Kidney (tissue), 14 donors: Measurements from ENCODE around the gene SOCS7. TPM values are rescaled to one million over a fixed set of nuclear protein-coding genes. Genes with fewer than 3 reads are reported as not detected.

Experiments used
- DNase-seq, 5 donors: peaks; one replicate each; pipeline ENCODE4 v3.0.0-alpha.2; 2013 to 2020
- FAIRE-seq: peaks from 2 replicates; lab custom pipeline; 2012; peaks lifted over from hg19 to GRCh38; lab: Jason Lieb, UNC
- H3K27ac ChIP-seq, 2 donors: one replicate each; pipeline ENCODE4 v1.7.0; 2013; ENCODE audit warnings: low read depth in 2 of 2, low read length in 2 of 2, inconsistent platforms in 1 of 2
- H3K27me3 ChIP-seq: one replicate; pipeline ENCODE4 v1.7.1; 2013; ENCODE audit warnings: low read length, inconsistent platforms; ENCODE audit not compliant: control insufficient read depth, insufficient read depth
- H3K36me3 ChIP-seq, 3 donors: one replicate each; pipeline versions ENCODE4 v1.7.0 to v1.7.1; 2013; ENCODE audit warnings: low read length in 3 of 3, control low read depth in 1 of 3, inconsistent platforms in 1 of 3; ENCODE audit not compliant: insufficient read depth in 3 of 3, control insufficient read depth in 2 of 3
- H3K4me1 ChIP-seq, 3 donors: one replicate each; pipeline versions ENCODE4 v1.7.0 to v1.7.1; 2013; ENCODE audit warnings: low read length in 3 of 3, inconsistent platforms in 1 of 3, low read depth in 1 of 3; ENCODE audit not compliant: control insufficient read depth in 2 of 3, insufficient read depth in 2 of 3
- H3K4me3 ChIP-seq, 3 donors: one replicate each; pipeline versions ENCODE4 v1.7.0 to v1.8.1; 2013; ENCODE audit warnings: low read length in 3 of 3, control low read depth in 1 of 3, inconsistent platforms in 1 of 3
- H3K9ac ChIP-seq, 3 donors: one replicate each; pipeline versions ENCODE4 v1.7.0 to v1.7.1; 2013; ENCODE audit warnings: low read length in 3 of 3, control low read depth in 1 of 3, inconsistent platforms in 1 of 3
- H3K9me3 ChIP-seq, 3 donors: one replicate each; pipeline versions ENCODE4 v1.7.0 to v1.7.1; 2013; ENCODE audit warnings: low read length in 3 of 3, control low read depth in 1 of 3, inconsistent platforms in 1 of 3; ENCODE audit not compliant: control insufficient read depth in 2 of 3, insufficient read depth in 1 of 3
- intact Hi-C: fragments of 100-400 bp; cut with DNase I; formaldehyde crosslinking; loops from one replicate; pipeline ENCODE4 v1.11.1; 2022
- polyA plus RNA-seq: library from polyadenylated mRNA; stranded (reverse); fragments of 350-450 nt; fragmentation: Illumina TruSeq; extraction: RNeasy Lipid Tissue Mini Kit (QIAGEN cat#74804); gene quantifications from one replicate; pipeline ENCODE4 v1.2.3, GENCODE V29; 2014; ENCODE audit warnings: low read depth, low replicate concordance; ENCODE audit not compliant: insufficient read depth
- total RNA-seq: library from RNA; stranded (reverse); fragmentation: NEBNext Ultra II Directional; extraction: Animal tissue kit (Norgen Biotek cat#: 25700); gene quantifications from one replicate; pipeline ENCODE4 v1.2.1, GENCODE V29; 2021
- TF ChIP-seq, protein P1 (sequence below): IDR thresholded peaks from 3 replicates; pipeline ENCODE4 v1.5.1; 2012; ENCODE audit warnings: mild to moderate bottlenecking, moderate library complexity, borderline replicate concordance; ENCODE audit not compliant: insufficient read depth; ENCODE audit errors: extremely low read depth
- donor health status: control.
- donor health status: control.
- donor health status: control.
- donor health status: control.
- donor health status: control.
- donor health status: DM: yes; HTN: yes; CAD: no.
- donor health status: Normal renal cell carcinoma (clear cell type).

Gene SOCS7
- total and polyA plus RNA-seq, 2 donors from 2014 or later: 2.7 to 18.7 TPM

DNA sequence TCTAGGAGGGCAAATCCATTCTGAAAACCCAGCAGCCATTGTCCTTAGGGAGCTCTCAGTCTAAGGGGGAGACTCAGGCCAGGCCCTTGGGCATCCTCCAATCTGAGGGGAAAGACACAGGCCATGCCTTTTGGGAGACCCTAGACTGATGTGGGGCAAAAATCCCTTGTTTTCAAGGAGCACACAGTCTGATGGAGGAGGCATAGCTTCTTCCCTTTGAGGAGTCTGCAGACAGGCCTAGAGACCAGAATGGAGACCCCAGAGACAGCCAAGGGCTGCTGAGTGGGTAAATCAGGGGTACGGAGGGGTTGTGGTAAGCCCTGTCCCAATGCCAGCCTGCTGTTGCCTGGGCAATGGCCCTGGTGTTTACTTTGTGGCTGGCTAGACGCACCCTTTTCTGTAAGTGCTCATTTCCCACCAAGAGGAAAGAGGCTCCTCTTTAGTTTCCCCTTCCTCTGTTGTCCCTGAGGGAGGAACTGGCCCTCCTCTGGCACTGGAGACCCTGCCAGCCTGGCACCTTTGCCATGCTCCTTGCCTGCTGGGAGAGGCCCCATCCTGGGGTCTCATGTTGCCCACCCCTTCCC is 96.0 kb downstream of the SOCS7 start:
- H3K36me3 ChIP-seq: no peaks in the 10 kb centered on the region
- FAIRE-seq: no peak
- intact Hi-C loops: no loop called here
- no peak for DNase-seq
- no peak overlapping the region for H3K4me3 ChIP-seq
- no peaks in the 10 kb centered on the region for H3K27me3 ChIP-seq
- H3K9ac ChIP-seq: no peak overlapping the region
- TF ChIP-seq, protein P1, sequence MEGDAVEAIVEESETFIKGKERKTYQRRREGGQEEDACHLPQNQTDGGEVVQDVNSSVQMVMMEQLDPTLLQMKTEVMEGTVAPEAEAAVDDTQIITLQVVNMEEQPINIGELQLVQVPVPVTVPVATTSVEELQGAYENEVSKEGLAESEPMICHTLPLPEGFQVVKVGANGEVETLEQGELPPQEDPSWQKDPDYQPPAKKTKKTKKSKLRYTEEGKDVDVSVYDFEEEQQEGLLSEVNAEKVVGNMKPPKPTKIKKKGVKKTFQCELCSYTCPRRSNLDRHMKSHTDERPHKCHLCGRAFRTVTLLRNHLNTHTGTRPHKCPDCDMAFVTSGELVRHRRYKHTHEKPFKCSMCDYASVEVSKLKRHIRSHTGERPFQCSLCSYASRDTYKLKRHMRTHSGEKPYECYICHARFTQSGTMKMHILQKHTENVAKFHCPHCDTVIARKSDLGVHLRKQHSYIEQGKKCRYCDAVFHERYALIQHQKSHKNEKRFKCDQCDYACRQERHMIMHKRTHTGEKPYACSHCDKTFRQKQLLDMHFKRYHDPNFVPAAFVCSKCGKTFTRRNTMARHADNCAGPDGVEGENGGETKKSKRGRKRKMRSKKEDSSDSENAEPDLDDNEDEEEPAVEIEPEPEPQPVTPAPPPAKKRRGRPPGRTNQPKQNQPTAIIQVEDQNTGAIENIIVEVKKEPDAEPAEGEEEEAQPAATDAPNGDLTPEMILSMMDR: no peak
- peak overlapping the region; percentile 5 to 69 for H3K27ac ChIP-seq
- H3K9me3 ChIP-seq: no peaks in the 10 kb centered on the region
- H3K4me1 ChIP-seq: peaks cover 0 to 23% (median 0%) of the 10 kb centered on the region in 3 donors

DNA sequence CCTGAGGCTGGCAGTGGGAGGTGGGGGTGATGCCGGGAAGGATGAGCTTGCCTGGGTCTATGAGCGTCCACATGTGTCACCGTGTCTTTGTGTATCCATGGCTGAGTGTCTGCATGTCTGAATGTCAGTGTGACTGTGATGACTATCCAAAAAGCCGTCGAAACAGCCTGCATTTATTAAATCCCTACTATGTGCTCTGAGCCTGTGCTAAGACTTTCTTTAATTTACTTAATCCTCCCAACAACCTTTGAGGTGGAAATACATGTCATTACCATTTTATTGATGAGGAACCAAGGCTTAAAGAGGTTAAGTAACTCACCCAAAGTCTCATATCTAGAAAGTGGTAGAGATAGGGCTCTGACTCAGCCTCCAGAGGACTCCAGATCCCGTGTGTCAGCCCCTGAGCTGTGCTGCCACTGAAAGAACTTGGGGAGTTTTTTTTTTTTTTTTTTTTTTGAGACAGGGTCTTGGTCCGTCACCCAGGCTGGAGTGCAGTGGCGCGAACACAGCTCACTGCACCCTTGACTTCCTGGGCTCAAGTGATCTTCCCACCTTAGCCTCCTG is 96.6 kb downstream of the SOCS7 start:
- peaks cover 0 to 29% (median 3%) of the 10 kb centered on the region in 3 donors for H3K4me1 ChIP-seq
- intact Hi-C loops: no loop called here
- FAIRE-seq: no peak
- no peaks in the 10 kb centered on the region for H3K36me3 ChIP-seq
- no peaks in the 10 kb centered on the region for H3K9me3 ChIP-seq
- no peaks in the 10 kb centered on the region for H3K27me3 ChIP-seq
- DNase-seq: no peak
- peak overlapping the region in 1 of 2 donors; percentile 69 for H3K27ac ChIP-seq
- H3K4me3 ChIP-seq: no peak overlapping the region
- TF ChIP-seq, protein P1: no peak
- no peak overlapping the region for H3K9ac ChIP-seq

DNA sequence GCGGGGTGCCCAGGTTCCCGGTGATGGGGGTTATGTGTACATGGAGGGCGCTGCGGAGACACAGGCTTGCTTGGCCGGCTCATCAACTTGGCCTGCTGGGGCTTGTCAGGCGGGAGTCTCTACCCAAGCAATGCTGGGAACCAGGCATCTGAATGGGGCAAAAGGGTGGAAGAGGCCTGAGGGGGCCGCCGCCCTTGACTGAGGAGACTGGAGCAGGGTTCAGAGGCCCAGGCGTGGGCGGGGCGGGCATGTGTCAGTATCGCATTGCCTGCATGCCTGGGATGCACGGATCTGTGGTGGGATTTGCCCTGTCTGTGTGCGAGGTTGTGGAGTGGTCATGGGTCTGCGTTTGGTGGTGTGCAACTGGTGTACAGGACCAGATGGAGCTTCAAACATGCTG is 97.7 kb downstream of the SOCS7 start:
- Histone ChIP-seq H3K36me3 (no peaks in the 10 kb centered on the region), H3K27me3 (no peaks in the 10 kb centered on the region), H3K27ac (peak overlapping the region; percentile 22 to 59), H3K4me3 (no peak overlapping the region), H3K9ac (no peak overlapping the region), H3K9me3 (no peaks in the 10 kb centered on the region), H3K4me1 (peaks cover 0 to 26% (median 3%) of the 10 kb centered on the region in 3 donors)
- TF ChIP-seq, protein P1: no peak
- FAIRE-seq (no peak), DNase-seq (peak in 4 of 5 donors; percentile 90 to 93 (median 91))
- intact Hi-C loops: no loop called here
